Aorta (tissue), 5 donors: Measurements from ENCODE around the gene IFI6. TPM values are rescaled to one million over a fixed set of nuclear protein-coding genes. Genes with fewer than 3 reads are reported as not detected.

Source experiments
- ATAC-seq: fragments of 200-7000 bp; cut with Tn5 transposase; one replicate; pipeline ENCODE4 v1.9.1; 2022; ENCODE audit warnings: moderate library complexity; ENCODE audit not compliant: low FRiP score
- DNase-seq, 2 donors: peaks; one replicate each; pipeline ENCODE4 v3.0.0-alpha.2; 2020
- H3K27ac ChIP-seq, 2 donors: one replicate each; pipeline ENCODE4 v1.5.1; 2013; ENCODE audit warnings: low read length in 2 of 2, mild to moderate bottlenecking in 2 of 2, moderate library complexity in 2 of 2, control low read depth in 1 of 2, inconsistent platforms in 1 of 2, low read depth in 1 of 2
- H3K27me3 ChIP-seq, 2 donors: one replicate each; pipeline ENCODE4 v1.6.1; 2013; ENCODE audit warnings: control low read depth in 1 of 2, low read length in 1 of 2, mild to moderate bottlenecking in 1 of 2, moderate library complexity in 1 of 2; ENCODE audit not compliant: insufficient read depth in 2 of 2, control insufficient read depth in 1 of 2
- H3K36me3 ChIP-seq, 2 donors: one replicate each; pipeline ENCODE4 v1.6.1; 2013; ENCODE audit warnings: control low read depth in 1 of 2, low read length in 1 of 2, mild to moderate bottlenecking in 1 of 2; ENCODE audit not compliant: insufficient read depth in 2 of 2, control insufficient read depth in 1 of 2
- H3K4me1 ChIP-seq, 2 donors: one replicate each; pipeline ENCODE4 v1.6.1; 2013; ENCODE audit warnings: low read length in 2 of 2, control low read depth in 1 of 2, mild to moderate bottlenecking in 1 of 2, moderate library complexity in 1 of 2; ENCODE audit not compliant: insufficient read depth in 2 of 2, control insufficient read depth in 1 of 2
- H3K4me3 ChIP-seq, 2 donors: one replicate each; pipeline ENCODE4 v1.5.1; 2013; ENCODE audit warnings: low read length in 2 of 2, control low read depth in 1 of 2, mild to moderate bottlenecking in 1 of 2
- H3K9me3 ChIP-seq: one replicate; pipeline ENCODE4 v1.6.1; 2013; ENCODE audit warnings: mild to moderate bottlenecking, low read length; ENCODE audit not compliant: control insufficient read depth
- WGBS, 2 donors: extraction: QIAGEN DNeasy Blood & Tissue Kit; methylation state at CpG; one replicate each; pipeline ENCODE4 v1.1.7; 2013; 5-methylcytosine and 5-hydroxymethylcytosine counted together
- intact Hi-C, 2 donors: fragments of 100-400 bp; cut with DNase I; formaldehyde crosslinking; loops; one replicate each; pipeline versions ENCODE4 v1.14.2 to v1.15.0; 2022
- polyA plus RNA-seq, 2 donors: library from polyadenylated mRNA; stranded (reverse); fragments of 200-250 nt; gene quantifications; one replicate each; pipeline ENCODE4 v1.2.3, GENCODE V29; 2013
- total RNA-seq, 2 donors: library from RNA; stranded (reverse); fragmentation: NEBNext Ultra II Directional; extraction: Animal tissue kit (Norgen Biotek cat#: 25700); gene quantifications; one replicate each; pipeline ENCODE4 v1.2.1, GENCODE V29; 2021
- donor health status: healthy with polysubstance abuse.
- donor health status: Bipolar disorder and iron deficiency.
- donor health status: DM: no; HTN: no; CAD: no.
- donor health status: DM: no; HTN: no; CAD: no.
- donor health status: DM: yes; HTN: yes; CAD: no.

IFI6 gene
- total and polyA plus RNA-seq, 4 donors: 85.3 to 170 (median 129) TPM

- H3K27me3 ChIP-seq: no peaks in the 10 kb centered on the region
- H3K4me3 ChIP-seq: peak overlapping the region; percentile 42 to 51
- ATAC-seq (peak; percentile 92), DNase-seq (peak; percentile 95 to 97)
- 6 to 8% methylated on average over 62 to 78 of the region's 78 CpGs for WGBS, 2 donors
- no peaks in the 10 kb centered on the region for H3K4me1 ChIP-seq
- H3K27ac ChIP-seq: peak overlapping the region; percentile 15 to 55
- H3K36me3 ChIP-seq: no peaks in the 10 kb centered on the region
- intact Hi-C loops: loop anchor here (5.0 to 10.0 kb wide), 3 partner anchors 102 to 265 kb away; partner anchors contain the start of gene GPR3 (in 1 of the 2)
- no peaks in the 10 kb centered on the region for H3K9me3 ChIP-seq
Measured at GRCh38 chr1:27659497-27660299, 12.3 kb downstream of the IFI6 start.

GRCh38 chr1:27658951-27659496 is 13.0 kb downstream of the IFI6 start:
- H3K36me3 ChIP-seq: no peaks in the 10 kb centered on the region
- DNase-seq (peak in 1 of 2 donors; percentile 80), ATAC-seq (peak; percentile 20)
- H3K9me3 ChIP-seq: no peaks in the 10 kb centered on the region
- H3K4me1 ChIP-seq: no peaks in the 10 kb centered on the region
- no peaks in the 10 kb centered on the region for H3K27me3 ChIP-seq
- no peak overlapping the region for H3K4me3 ChIP-seq
- intact Hi-C loops: no loop called here
- 50 to 53% methylated on average over 7 of the region's 7 CpGs for WGBS, 2 donors
- H3K27ac ChIP-seq: peak overlapping the region; percentile 15 to 55

GRCh38 chr1:27656157-27656893 is 15.7 kb downstream of the IFI6 start:
- DNase-seq: peak; percentile 85 to 87
- no peaks in the 10 kb centered on the region for H3K9me3 ChIP-seq
- no peaks in the 10 kb centered on the region for H3K36me3 ChIP-seq
- no peaks in the 10 kb centered on the region for H3K27me3 ChIP-seq
- H3K4me1 ChIP-seq: no peaks in the 10 kb centered on the region
- H3K4me3 ChIP-seq: no peak overlapping the region
- H3K27ac ChIP-seq: no peak overlapping the region
- no peak for ATAC-seq
- WGBS, 2 donors: 85 to 88% methylated on average over 7 of the region's 7 CpGs
- intact Hi-C loops: no loop called here

GRCh38 chr1:27655151-27655937 is 16.6 kb downstream of the IFI6 start:
- Histone ChIP-seq H3K27ac (no peak overlapping the region), H3K27me3 (no peaks in the 10 kb centered on the region), H3K4me1 (no peaks in the 10 kb centered on the region), H3K9me3 (no peaks in the 10 kb centered on the region), H3K36me3 (no peaks in the 10 kb centered on the region), H3K4me3 (no peak overlapping the region)
- intact Hi-C loops: no loop called here
- ATAC-seq (no peak), DNase-seq (peak in 1 of 2 donors; percentile 41)
- 81% methylated on average over 11 of the region's 11 CpGs for WGBS, 2 donors

GRCh38 chr1:27652111-27652864 is 19.7 kb downstream of the IFI6 start:
- ATAC-seq (no peak), DNase-seq (no peak)
- 90 to 91% methylated on average over 5 of the region's 5 CpGs for WGBS, 2 donors
- Histone ChIP-seq H3K27me3 (no peaks in the 10 kb centered on the region), H3K4me3 (no peak overlapping the region), H3K9me3 (no peaks in the 10 kb centered on the region), H3K4me1 (no peaks in the 10 kb centered on the region), H3K36me3 (no peaks in the 10 kb centered on the region), H3K27ac (no peak overlapping the region)
- intact Hi-C loops: no loop called here

- no peaks in the 10 kb centered on the region for H3K27me3 ChIP-seq
- no peaks in the 10 kb centered on the region for H3K4me1 ChIP-seq
- intact Hi-C loops: no loop called here
- H3K36me3 ChIP-seq: no peaks in the 10 kb centered on the region
- ATAC-seq: peak; percentile 34
- DNase-seq: no peak
- no peaks in the 10 kb centered on the region for H3K9me3 ChIP-seq
- no peak overlapping the region for H3K4me3 ChIP-seq
- WGBS, 2 donors: 62 to 63% methylated on average over 7 of the region's 7 CpGs
- no peak overlapping the region for H3K27ac ChIP-seq
Measured at GRCh38 chr1:27650539-27651175, 21.3 kb downstream of the IFI6 start.

- Histone ChIP-seq H3K4me3 (no peak overlapping the region), H3K27me3 (no peaks in the 10 kb centered on the region), H3K27ac (no peak overlapping the region), H3K9me3 (no peaks in the 10 kb centered on the region), H3K36me3 (no peaks in the 10 kb centered on the region), H3K4me1 (no peaks in the 10 kb centered on the region)
- WGBS, 2 donors: 80 to 84% methylated on average over 1 of the region's 1 CpG
- intact Hi-C loops: no loop called here
- DNase-seq: no peak
- ATAC-seq: no peak
Measured at GRCh38 chr1:27650171-27650538, 21.8 kb downstream of the IFI6 start.
